Astrocyte (in vitro differentiated cells and primary cell): Measurements from ENCODE around the gene EIF4G3. TPM values are rescaled to one million over a fixed set of nuclear protein-coding genes. Genes with fewer than 3 reads are reported as not detected.

Experiments
- DNase-seq: peaks from one replicate; pipeline ENCODE4 v3.0.0-alpha.2; 2010; ENCODE audit warnings: low read depth
- FAIRE-seq: peaks from 2 replicates; lab custom pipeline; 2011; peaks lifted over from hg19 to GRCh38; lab: Jason Lieb, UNC
- H2AFZ ChIP-seq: 2 replicates; pipeline ENCODE4 v1.6.0; 2012; ENCODE audit warnings: low read depth, low read length, inconsistent platforms
- H3K27ac ChIP-seq: 2 replicates; pipeline ENCODE4 v1.5.1; 2011; ENCODE audit warnings: low read depth, low read length, inconsistent platforms
- H3K27me3 ChIP-seq: 2 replicates; pipeline ENCODE4 v1.6.0; 2011; ENCODE audit warnings: low read length, inconsistent platforms; ENCODE audit not compliant: insufficient read depth
- H3K36me3 ChIP-seq: 2 replicates; pipeline ENCODE4 v1.5.1; 2011; ENCODE audit warnings: low read length, inconsistent platforms; ENCODE audit not compliant: insufficient read depth
- H3K4me1 ChIP-seq: 2 replicates; pipeline ENCODE4 v1.5.1; 2011; ENCODE audit warnings: low read length, inconsistent platforms; ENCODE audit not compliant: insufficient read depth
- H3K4me2 ChIP-seq: 2 replicates; pipeline ENCODE4 v1.6.0; 2012; ENCODE audit warnings: low read length, inconsistent platforms
- H3K4me3 ChIP-seq: 2 replicates; pipeline ENCODE4 v1.5.1; 2011; ENCODE audit warnings: low read depth, mild to moderate bottlenecking, low read length, inconsistent platforms; ENCODE audit not compliant: insufficient read depth
- H3K79me2 ChIP-seq: 2 replicates; pipeline ENCODE4 v1.6.0; 2012; ENCODE audit warnings: mild to moderate bottlenecking, low read length, inconsistent platforms; ENCODE audit not compliant: insufficient read depth
- H3K9ac ChIP-seq: 2 replicates; pipeline ENCODE4 v1.6.0; 2012; ENCODE audit warnings: mild to moderate bottlenecking, low read length, inconsistent platforms
- H3K9me3 ChIP-seq: 2 replicates; pipeline ENCODE4 v1.5.1; 2012; ENCODE audit warnings: low read depth, mild to moderate bottlenecking, low read length, inconsistent platforms; ENCODE audit not compliant: insufficient read depth
- H4K20me1 ChIP-seq: 2 replicates; pipeline ENCODE4 v1.6.0; 2012; ENCODE audit warnings: low read length, inconsistent platforms; ENCODE audit not compliant: insufficient read depth
- H3K27ac Mint-ChIP-seq: one replicate; pipeline ENCODE4 v1.8.0; 2021; ENCODE audit warnings: mild to moderate bottlenecking, mixed read lengths; ENCODE audit not compliant: unreplicated experiment
- H3K27me3 Mint-ChIP-seq: one replicate; pipeline ENCODE4 v1.8.0; 2021; ENCODE audit warnings: low read depth, mixed read lengths; ENCODE audit not compliant: unreplicated experiment
- H3K36me3 Mint-ChIP-seq: one replicate; pipeline ENCODE4 v1.8.0; 2021; ENCODE audit warnings: low read depth, mixed read lengths; ENCODE audit not compliant: unreplicated experiment
- H3K4me1 Mint-ChIP-seq: one replicate; pipeline ENCODE4 v1.8.0; 2021; ENCODE audit warnings: low read depth, mixed read lengths; ENCODE audit not compliant: unreplicated experiment
- H3K4me3 Mint-ChIP-seq: one replicate; pipeline ENCODE4 v1.8.0; 2021; ENCODE audit warnings: mild to moderate bottlenecking, moderate library complexity, mixed read lengths; ENCODE audit not compliant: unreplicated experiment
- H3K9me3 Mint-ChIP-seq: one replicate; pipeline ENCODE4 v1.8.0; 2021; ENCODE audit warnings: mild to moderate bottlenecking, mixed read lengths; ENCODE audit not compliant: unreplicated experiment
- CTCF ChIP-seq: IDR thresholded peaks from 2 replicates; pipeline ENCODE4 v1.5.1; 2011; ENCODE audit warnings: low read depth, mild to moderate bottlenecking, inconsistent platforms, low read length, moderate library complexity; ENCODE audit not compliant: insufficient read depth
- EZH2 ChIP-seq: IDR thresholded peaks from 2 replicates; pipeline ENCODE4 v1.6.1; 2012; ENCODE audit warnings: mild to moderate bottlenecking, low read length, inconsistent platforms; ENCODE audit not compliant: insufficient read depth
- total RNA-seq: library from RNA; stranded (reverse); gene quantifications from 2 replicates; pipeline ENCODE4 v1.2.1, GENCODE V29; 2021

EIF4G3 gene
- total RNA-seq, 1 donor from 2014 or later: 76.1 TPM

GRCh38 chr1:20993716-20994575 lies 182.8 kb downstream of the EIF4G3 start:
- H3K79me2 ChIP-seq: no peaks in the 10 kb centered on the region
- no peak overlapping the region for H3K27ac Mint-ChIP-seq
- no peaks in the 10 kb centered on the region for H3K27me3 Mint-ChIP-seq
- FAIRE-seq (no peak), DNase-seq (no peak)
- no peak overlapping the region for H3K4me2 ChIP-seq
- H3K9me3 ChIP-seq: no peaks in the 10 kb centered on the region
- no peaks in the 10 kb centered on the region for H3K36me3 ChIP-seq
- no peak overlapping the region for H3K4me3 Mint-ChIP-seq
- H3K36me3 Mint-ChIP-seq: peaks cover 2% of the 10 kb centered on the region
- H3K4me1 ChIP-seq: no peaks in the 10 kb centered on the region
- H3K4me1 Mint-ChIP-seq: peaks cover 11% of the 10 kb centered on the region
- H3K4me3 ChIP-seq: no peak overlapping the region
- TF ChIP-seq CTCF (no peak), EZH2 (no peak)
- H3K9me3 Mint-ChIP-seq: no peaks in the 10 kb centered on the region
- no peak overlapping the region for H3K9ac ChIP-seq
- H4K20me1 ChIP-seq: peaks cover 29% of the 10 kb centered on the region
- H3K27me3 ChIP-seq: no peaks in the 10 kb centered on the region
- H3K27ac ChIP-seq: no peak overlapping the region
- no peak overlapping the region for H2AFZ ChIP-seq

- Mint-ChIP-seq H3K4me1 (peaks cover 14% of the 10 kb centered on the region), H3K4me3 (no peak overlapping the region), H3K36me3 (peaks cover 2% of the 10 kb centered on the region), H3K9me3 (no peaks in the 10 kb centered on the region), H3K27ac (no peak overlapping the region), H3K27me3 (no peaks in the 10 kb centered on the region)
- peak; percentile 4 for DNase-seq
- Histone ChIP-seq H3K27me3 (no peaks in the 10 kb centered on the region), H3K9ac (no peak overlapping the region), H3K9me3 (no peaks in the 10 kb centered on the region), H4K20me1 (peaks cover 37% of the 10 kb centered on the region), H3K4me3 (no peak overlapping the region), H2AFZ (no peak overlapping the region), H3K4me2 (no peak overlapping the region), H3K4me1 (no peaks in the 10 kb centered on the region), H3K36me3 (no peaks in the 10 kb centered on the region), H3K27ac (no peak overlapping the region), H3K79me2 (peaks cover 4% of the 10 kb centered on the region)
- TF ChIP-seq EZH2: no peak
- no peak for TF ChIP-seq CTCF
- no peak for FAIRE-seq
Observed at GRCh38 chr1:20992322-20993056, 184.2 kb downstream of the EIF4G3 start.
